Pancreas (tissue), 10 donors: ENCODE data around the gene SPTB. TPM values are rescaled to one million over a fixed set of nuclear protein-coding genes. Genes with fewer than 3 reads are reported as not detected.

Source experiments
- ATAC-seq, 4 donors: fragments of 200-7000 bp; cut with Tn5 transposase; one replicate each; pipeline versions ENCODE4 v1.8.0 to v1.9.1; 2020; ENCODE audit warnings: mild to moderate bottlenecking in 4 of 4, moderate library complexity in 4 of 4
- DNase-seq, 6 donors: peaks; one replicate each; pipeline ENCODE4 v3.0.0-alpha.2; 2020
- FAIRE-seq: peaks from 2 replicates; lab custom pipeline; 2012; peaks lifted over from hg19 to GRCh38; lab: Jason Lieb, UNC
- H3K27ac ChIP-seq, 4 donors: fragments of 200-600 bp; sonication (generic); 1 replicate in 3 of 4; 2 replicates in 1 of 4; pipeline versions ENCODE4 v1.5.0 to v1.8.0; 2020
- H3K27me3 ChIP-seq, 4 donors: fragments of 200-600 bp; one replicate each; pipeline ENCODE4 v1.8.0; 2021
- H3K36me3 ChIP-seq, 3 donors: fragments of 200-600 bp; sonication (generic) in 1 of 3; one replicate each; pipeline versions ENCODE4 v1.5.0 to v1.8.0; 2020 to 2021
- H3K4me1 ChIP-seq, 3 donors: fragments of 200-600 bp; one replicate each; pipeline ENCODE4 v1.8.0; 2021
- H3K4me3 ChIP-seq, 4 donors: fragments of 200-600 bp; sonication (generic) in 2 of 4; one replicate each; pipeline versions ENCODE4 v1.5.0 to v1.8.0; 2020 to 2021
- H3K9me3 ChIP-seq, 4 donors: fragments of 200-600 bp; one replicate each; pipeline ENCODE4 v1.8.0; 2021
- CTCF ChIP-seq, 4 donors: fragments of 200-600 bp; sonication (generic) in 3 of 4; IDR thresholded peaks; one replicate each; pipeline versions ENCODE4 v1.5.0 to v1.8.0; 2021; ENCODE audit warnings: antibody characterized with exemption in 4 of 4
- WGBS, 2 donors: extraction: QIAGEN DNeasy Blood & Tissue Kit; methylation state at CpG; one replicate each; pipeline ENCODE4 v1.1.7; 2013; 5-methylcytosine and 5-hydroxymethylcytosine counted together
- intact Hi-C, 3 donors: fragments of 100-400 bp; cut with DNase I; formaldehyde crosslinking; loops; one replicate each; pipeline versions ENCODE4 v1.11.1 to v1.14.2; 2022
- polyA plus RNA-seq, 2 donors: library from polyadenylated mRNA; stranded (reverse); fragments of 200-250 nt; gene quantifications; one replicate each; pipeline ENCODE4 v1.2.3, GENCODE V29; 2013
- total RNA-seq, 6 donors: library from RNA; stranded (reverse); fragmentation: NEBNext Ultra II Directional in 4 of 6; extraction: Animal tissue kit (Norgen Biotek cat#: 25700) in 4 of 6; gene quantifications; one replicate each; pipeline versions ENCODE4 v1.2.1 to v1.2.4, GENCODE V29; 2021 to 2023
- donor health status: healthy with polysubstance abuse.
- donor health status: DM: no; HTN: no; CAD: no; lungs with moderate emphysema.
- donor health status: DM: no; HTN: no; CAD: no.
- donor health status: control.
- donor health status: control.
- donor health status: Bipolar disorder and iron deficiency.
- donor health status: DM: yes; HTN: yes; CAD: no.
- donor health status: DM: no; HTN: no; CAD: no.
- donor health status: DM: no; HTN: no; CAD: no.
- donor health status: DM: yes; HTN: yes; CAD: no.

Gene SPTB
- total and polyA plus RNA-seq, 8 donors = 0.73 to 6.5 (median 2.8) TPM

- Histone ChIP-seq H3K4me3 (no peak overlapping the region), H3K27me3 (no peaks in the 10 kb centered on the region), H3K27ac (no peak overlapping the region), H3K4me1 (no peaks in the 10 kb centered on the region), H3K9me3 (no peaks in the 10 kb centered on the region), H3K36me3 (no peaks in the 10 kb centered on the region)
- DNase-seq (no peak), ATAC-seq (no peak), FAIRE-seq (no peak)
- intact Hi-C loops = no loop called here
- WGBS, 2 donors = 64 to 73% methylated on average over 4 of the region's 4 CpGs
- no peak for TF ChIP-seq CTCF (IDR thresholded peaks at IDR 0.05)
These were observed 11.6 kb upstream of the SPTB start for GRCh38 chr14:64891173-64891838.

- FAIRE-seq = no peak
- ATAC-seq = no peak
- no peaks in the 10 kb centered on the region for H3K36me3 ChIP-seq
- no peak for DNase-seq
- no peak overlapping the region for H3K4me3 ChIP-seq
- no peak for TF ChIP-seq CTCF (IDR thresholded peaks at IDR 0.05)
- H3K4me1 ChIP-seq = no peaks in the 10 kb centered on the region
- 82 to 88% methylated on average over 6 of the region's 6 CpGs for WGBS, 2 donors
- H3K27ac ChIP-seq = no peak overlapping the region
- intact Hi-C loops = loop anchor here in 2 of 3 donors (5.0 to 10.0 kb wide), 2 partner anchors 65 to 67 kb away; no protein-coding TSS in a partner anchor
- no peaks in the 10 kb centered on the region for H3K27me3 ChIP-seq
- no peaks in the 10 kb centered on the region for H3K9me3 ChIP-seq
These were observed 9.6 kb upstream of the SPTB start for GRCh38 chr14:64889352-64889751.

GRCh38 chr14:64885559-64885958 is 5.9 kb upstream of the SPTB start:
- Histone ChIP-seq H3K27ac (no peak overlapping the region), H3K4me3 (no peak overlapping the region), H3K27me3 (no peaks in the 10 kb centered on the region), H3K36me3 (no peaks in the 10 kb centered on the region), H3K4me1 (no peaks in the 10 kb centered on the region), H3K9me3 (no peaks in the 10 kb centered on the region)
- intact Hi-C loops = loop anchor here in 2 of 3 donors (5.0 to 10.0 kb wide), 2 partner anchors 61 to 63 kb away; no protein-coding TSS in a partner anchor
- no peak for ATAC-seq
- 92 to 100% methylated on average over 2 of the region's 2 CpGs for WGBS, 2 donors
- TF ChIP-seq CTCF (IDR thresholded peaks at IDR 0.05) = no peak
- no peak for DNase-seq
- FAIRE-seq = no peak

GRCh38 chr14:64880221-64881121 is 764 bp upstream of the SPTB start:
- H3K27me3 ChIP-seq = no peaks in the 10 kb centered on the region
- H3K9me3 ChIP-seq = no peaks in the 10 kb centered on the region
- FAIRE-seq = no peak
- H3K27ac ChIP-seq = peak overlapping the region in 1 of 4 donors; percentile 41
- H3K4me1 ChIP-seq = no peaks in the 10 kb centered on the region
- 1 to 2% methylated on average over 49 of the region's 49 CpGs for whole genome bisulfite sequencing, 2 donors
- DNase-seq = peak; percentile 48 to 82 (median 58)
- intact Hi-C loops = loop anchor here in 1 of 3 donors (10.0 kb wide), 1 partner anchor 56 kb away; no protein-coding TSS in a partner anchor
- TF ChIP-seq CTCF (IDR thresholded peaks at IDR 0.05) = no peak
- no peaks in the 10 kb centered on the region for H3K36me3 ChIP-seq
- peak; percentile 85 to 93 (median 90) for ATAC-seq
- H3K4me3 ChIP-seq = peak overlapping the region; percentile 45 to 64 (median 50)
